Right ventricle myocardium superior (tissue), 1 donor: ENCODE data around the gene AAMDC. TPM values are rescaled to one million over a fixed set of nuclear protein-coding genes. Genes with fewer than 3 reads are reported as not detected.

Experiments
- ATAC-seq: fragments of 200-7000 bp; cut with Tn5 transposase; one replicate; pipeline ENCODE4 v1.9.1; 2020; ENCODE audit warnings: mild to moderate bottlenecking; ENCODE audit not compliant: poor library complexity
- DNase-seq: peaks from one replicate; pipeline ENCODE4 v3.0.0-alpha.2; 2020
- intact Hi-C: fragments of 100-400 bp; cut with DNase I; formaldehyde crosslinking; loops from one replicate; pipeline ENCODE4 v1.11.2; 2022
- long read RNA-seq: library from polyadenylated mRNA; unstranded; transcript quantifications from one replicate; pipeline ENCODE4 v2.0.0, GENCODE V29; 2021
- total RNA-seq: library from RNA; stranded (reverse); fragmentation: NEBNext Ultra II Directional; extraction: Animal tissue kit (Norgen Biotek cat#: 25700); gene quantifications from one replicate; pipeline ENCODE4 v1.2.1, GENCODE V29; 2021
- donor health status: DM: no; HTN: yes; CAD: no; lungs with severe emphysema.

AAMDC gene
- total RNA-seq, result 127 TPM
- long read RNA-seq, transcript AAMDC-206 (5 exons, 579 nt), result minor isoform, 12 of 51 reads
- long read RNA-seq, transcript AAMDC-202 (4 exons, 531 nt), result major isoform, 23 of 51 reads
- long read RNA-seq, partial matches to known transcripts, result 2 of 51 reads
- long read RNA-seq, other reads (novel, unspliced or antisense), result 14 of 51 reads

DNA sequence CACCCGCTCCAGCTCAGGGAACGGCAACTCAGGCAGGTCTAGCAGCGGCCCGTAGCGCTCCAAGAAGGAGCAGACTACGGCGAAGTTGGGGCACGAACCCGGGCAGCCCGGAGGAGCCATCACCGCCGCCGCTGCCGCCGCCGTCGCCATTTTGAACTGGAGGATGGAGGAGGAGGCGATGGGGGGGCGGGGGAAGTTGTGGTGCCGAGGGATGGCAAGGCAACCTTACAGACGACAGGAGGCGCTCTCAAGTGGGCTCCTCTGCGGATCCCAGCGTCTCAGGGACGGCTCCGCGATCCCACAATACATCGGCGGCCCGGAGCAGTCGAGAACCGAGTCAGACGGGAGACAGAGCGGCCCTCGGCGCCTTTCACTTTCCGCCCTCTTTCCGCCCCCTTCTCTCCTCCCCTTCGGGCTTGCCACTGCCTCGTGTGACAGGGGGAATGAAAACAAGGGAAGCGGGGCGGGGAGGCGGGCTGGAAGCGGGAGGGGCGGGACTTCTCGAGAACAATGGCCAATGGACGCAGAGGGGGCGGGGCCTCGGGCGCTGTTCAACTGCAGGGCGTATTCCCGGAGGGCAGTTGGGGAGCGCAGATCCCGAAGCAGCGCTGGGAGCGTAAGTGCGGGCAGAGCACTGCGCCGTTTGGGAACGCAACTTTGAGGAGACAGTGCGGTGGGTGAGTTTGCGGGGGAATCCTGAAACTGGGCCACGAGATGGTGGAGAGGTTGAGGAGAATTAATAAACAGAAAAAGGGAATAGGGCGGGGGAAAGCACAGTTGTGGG, at the start of gene AAMDC, which contains the start of gene RSF1:
AAMDC (plus strand) TSS at position 580 of the 784 bp plus-strand sequence. CDS start 21,353 bp downstream, outside the sequence.
RSF1 (minus strand) TSS at position 158 of the 784 bp plus-strand sequence; CDS start at position 150, 8 bp downstream.
- DNase-seq (peak; percentile 99), ATAC-seq (peak; percentile 92)
- intact Hi-C loops, result loop anchor here (10.0 kb wide), 1 partner anchor 186 kb away; the partner anchor contains the start of gene CLNS1A

DNA sequence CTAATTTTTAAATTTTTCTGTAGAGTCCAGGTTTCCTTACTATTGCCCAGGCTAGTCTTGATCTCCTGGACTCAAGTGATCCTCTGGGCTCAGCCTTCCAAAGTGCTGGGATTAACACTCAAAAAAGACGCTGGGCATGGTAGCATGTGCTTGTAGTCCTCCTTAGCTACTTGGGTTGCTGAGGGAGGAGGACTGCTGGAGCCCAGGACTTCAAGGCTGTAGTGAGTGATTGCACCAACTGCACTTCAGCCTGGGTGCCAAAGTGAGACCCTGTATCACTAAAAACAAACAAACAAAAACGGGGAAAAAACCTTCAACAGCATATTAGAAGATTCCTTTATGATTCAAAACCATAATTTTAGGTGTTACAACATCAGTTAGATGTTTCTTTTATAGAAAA, 45.0 kb upstream of the AAMDC start:
- intact Hi-C loops, result no loop called here
- DNase-seq (no peak), ATAC-seq (no peak)

DNA sequence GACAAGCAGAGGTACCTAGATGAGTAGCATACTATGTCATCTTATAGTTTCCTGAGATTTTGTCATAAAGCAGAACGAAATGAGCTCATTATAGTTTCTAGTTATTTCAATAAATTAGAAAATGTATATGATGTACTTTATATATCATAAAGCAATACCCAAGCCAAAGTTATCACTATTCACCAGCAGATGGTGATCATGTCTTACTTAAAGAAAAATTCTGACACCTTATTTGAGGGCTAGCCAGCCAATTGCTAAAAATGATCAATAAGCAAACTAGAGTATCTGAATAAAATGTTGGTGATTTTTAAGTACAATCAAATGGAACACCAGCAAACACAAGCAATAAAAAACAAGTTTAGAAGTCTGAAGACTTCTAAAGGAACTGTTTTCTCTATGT, 44.5 kb upstream of the AAMDC start:
- intact Hi-C loops, result no loop called here
- ATAC-seq (no peak), DNase-seq (no peak)

DNA sequence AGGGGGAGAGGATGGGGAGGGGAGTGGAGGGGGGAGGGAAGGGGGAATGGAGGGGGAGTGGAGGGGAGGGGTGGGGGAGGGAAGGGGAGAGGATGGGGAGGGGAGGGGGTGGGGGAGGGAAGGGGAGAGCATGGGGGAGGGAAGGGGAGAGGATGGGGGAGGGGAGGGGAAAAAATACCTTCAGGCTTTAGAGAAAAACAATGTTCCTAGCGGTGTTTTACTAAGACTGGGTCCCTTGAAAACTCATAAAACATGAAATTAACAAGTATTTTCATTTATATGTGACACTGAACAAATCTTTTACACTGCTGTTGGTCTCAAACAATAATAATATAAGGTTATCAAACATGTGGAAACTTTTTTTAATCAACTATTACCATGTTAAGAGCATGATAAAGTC, 42.8 kb upstream of the AAMDC start:
- ATAC-seq (no peak), DNase-seq (no peak)
- intact Hi-C loops, result no loop called here

DNA sequence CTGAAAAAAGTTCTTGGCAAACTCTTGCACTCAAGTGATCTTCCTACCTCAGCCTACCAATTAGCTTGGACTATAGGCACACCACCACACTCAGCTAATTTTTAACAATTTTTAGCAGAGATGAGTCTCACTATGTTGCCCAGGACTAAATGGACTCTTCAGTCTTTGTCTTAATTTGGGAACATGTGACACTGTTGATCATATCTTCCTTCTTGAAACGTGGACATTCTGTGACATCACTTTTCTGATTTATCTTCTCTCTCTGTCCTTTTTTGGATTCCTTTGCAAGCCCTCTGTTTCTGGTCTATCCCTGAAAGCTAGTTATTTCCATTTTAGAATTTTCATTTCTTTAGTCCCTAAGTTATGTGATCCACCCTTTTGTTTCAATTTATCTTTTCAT, 42.4 kb upstream of the AAMDC start:
- intact Hi-C loops, result no loop called here

DNA sequence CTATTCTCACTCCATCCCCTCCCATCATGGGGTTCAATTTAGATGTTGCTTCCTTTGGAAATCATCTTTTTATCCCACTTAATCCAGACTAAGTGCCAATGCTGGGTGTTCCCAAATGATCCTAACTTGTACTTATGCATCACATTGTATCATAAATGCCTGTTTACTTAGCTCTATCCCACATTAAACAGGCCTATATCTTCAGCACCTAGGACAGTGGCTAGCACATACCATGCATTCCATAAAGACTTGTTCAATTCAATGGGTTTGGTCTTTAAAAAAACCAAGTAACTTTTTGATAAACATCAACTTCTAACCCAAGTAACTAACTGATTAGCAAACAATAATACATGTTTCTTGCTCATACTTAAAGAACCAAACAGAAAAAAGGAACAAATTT, 41.0 kb upstream of the AAMDC start:
- intact Hi-C loops, result no loop called here
- ATAC-seq (no peak), DNase-seq (no peak)

More for the DNA sequence above, 42.4 kb upstream of the AAMDC start:
- no peak for DNase-seq
- ATAC-seq, result no peak

DNA sequence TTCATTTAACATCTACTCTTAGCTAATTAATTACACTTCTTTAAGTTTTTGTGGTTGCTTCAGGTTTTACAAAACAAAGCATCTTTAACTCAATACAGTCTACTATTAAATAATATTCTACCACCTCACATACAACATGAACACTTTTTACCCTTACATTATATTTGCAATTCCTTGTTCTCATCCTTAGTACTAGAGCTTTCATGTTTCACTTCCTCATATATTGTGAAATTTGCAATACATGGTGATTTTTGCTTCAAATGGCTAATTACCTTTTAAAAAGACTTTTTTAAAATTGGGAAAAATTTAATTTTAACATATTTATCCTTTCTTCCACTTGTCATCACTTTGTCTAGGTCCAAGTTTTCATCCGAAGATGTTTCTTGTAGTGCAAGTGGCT, 37.9 kb upstream of the AAMDC start:
- intact Hi-C loops, result no loop called here

DNA sequence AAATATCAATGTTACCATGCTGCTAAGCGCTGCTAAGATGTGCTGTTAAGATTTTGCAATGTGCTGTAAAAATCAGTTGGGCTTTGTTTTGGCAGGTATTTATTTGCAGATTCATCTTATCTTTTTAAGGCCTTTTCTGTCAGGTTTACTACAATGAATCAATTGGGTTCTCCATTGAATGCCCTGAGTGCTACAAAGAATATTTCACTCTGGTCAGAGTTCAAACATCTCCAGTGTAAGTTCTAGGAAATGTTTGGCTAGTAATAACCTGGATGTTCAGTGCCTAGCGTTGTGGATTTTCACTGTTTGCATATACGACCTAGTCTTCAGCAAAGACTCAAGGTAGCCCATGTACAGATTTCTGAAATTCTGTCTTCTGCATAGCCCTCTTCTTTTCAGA, 36.4 kb upstream of the AAMDC start:
- DNase-seq (no peak), ATAC-seq (no peak)
- intact Hi-C loops, result no loop called here

More for the DNA sequence above, 37.9 kb upstream of the AAMDC start:
- no peak for ATAC-seq
- DNase-seq, result no peak

DNA sequence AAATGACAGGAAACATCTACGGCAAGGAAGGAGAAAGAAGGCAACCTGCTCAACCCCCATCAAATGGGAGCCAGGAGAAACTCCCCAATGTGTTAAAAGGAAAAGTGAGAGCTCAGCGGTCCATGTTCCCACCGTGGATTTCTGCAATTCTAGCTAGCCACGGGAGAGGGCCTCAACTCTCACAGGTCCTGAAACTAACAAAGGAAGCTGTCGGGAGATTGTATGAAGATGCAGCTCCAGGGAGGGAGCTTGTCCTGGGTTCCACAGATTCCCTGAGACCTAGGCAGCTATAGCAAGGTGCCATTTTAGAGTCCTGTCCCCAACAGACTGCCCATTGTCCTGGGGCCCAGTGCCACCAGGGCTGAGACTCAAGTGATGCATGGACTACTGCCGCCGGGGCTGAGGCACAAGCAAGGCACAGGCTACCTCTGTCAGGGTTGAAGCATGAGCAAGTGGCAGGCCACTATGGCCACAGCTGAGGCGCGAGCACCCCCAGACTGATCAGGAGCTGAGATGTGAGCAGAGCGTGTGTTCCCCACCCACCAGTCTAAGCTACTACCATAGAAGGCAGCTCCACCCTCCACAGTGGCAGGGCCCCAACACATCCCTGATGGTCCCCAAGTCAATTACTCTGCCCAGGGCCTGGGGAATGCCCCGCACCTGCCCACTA, 31.7 kb upstream of the AAMDC start:
- peak; percentile 27 for ATAC-seq
- intact Hi-C loops, result no loop called here
- DNase-seq, result no peak

DNA sequence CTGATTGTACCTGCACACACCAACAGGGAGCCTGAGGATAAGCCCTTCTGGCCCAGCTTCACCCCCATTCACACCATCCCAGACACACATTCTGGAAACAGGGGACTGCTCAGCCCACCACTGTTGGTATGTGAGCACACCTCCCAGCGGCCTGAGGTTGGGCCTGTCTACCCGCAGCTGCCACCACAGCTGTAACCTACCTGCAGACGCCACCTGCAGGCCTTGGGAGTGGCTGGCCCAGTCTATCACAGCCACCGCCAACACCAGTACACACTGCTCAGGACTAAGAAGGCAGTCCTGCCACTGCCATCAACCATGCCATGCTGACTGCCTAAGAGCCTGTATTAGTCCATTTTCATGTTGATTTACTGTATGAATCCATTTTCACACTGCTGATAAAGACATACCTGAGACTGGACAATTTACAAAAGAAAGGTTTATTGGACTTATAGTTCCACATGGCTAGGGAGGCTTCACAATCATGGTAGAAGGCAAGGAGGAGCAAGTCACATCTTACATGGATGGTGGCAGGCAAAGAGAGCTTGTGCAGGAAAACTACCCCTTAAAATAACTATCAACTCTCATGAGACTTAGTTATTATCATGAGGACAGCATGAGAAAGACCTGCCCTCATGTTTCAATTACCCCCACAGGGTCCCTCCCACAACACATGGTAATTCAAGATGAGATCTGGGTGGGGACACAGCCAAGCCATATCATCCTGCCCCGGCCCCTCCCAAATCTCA, 31.0 kb upstream of the AAMDC start:
- DNase-seq, result no peak
- intact Hi-C loops, result no loop called here
- ATAC-seq, result no peak

DNA sequence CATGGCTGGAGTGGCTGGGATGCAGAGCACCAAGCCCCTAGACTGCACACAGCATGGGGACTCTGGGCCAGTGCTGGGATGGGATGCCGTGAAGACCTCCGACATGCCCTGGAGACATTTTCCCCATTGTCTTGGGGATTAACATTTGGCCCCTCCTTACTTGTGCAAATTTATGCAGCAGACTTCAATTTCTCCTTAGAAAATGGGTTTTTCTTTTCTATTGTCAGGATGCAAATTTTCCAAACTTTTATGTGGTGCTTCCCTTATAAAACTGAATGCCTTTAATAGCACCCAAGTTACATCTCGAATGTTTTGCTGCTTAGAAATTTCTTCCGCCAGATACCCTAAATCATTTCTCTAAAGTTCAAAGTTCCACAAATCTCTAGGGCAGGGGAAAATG, 29.6 kb upstream of the AAMDC start:
- intact Hi-C loops, result no loop called here
- no peak for ATAC-seq

DNA sequence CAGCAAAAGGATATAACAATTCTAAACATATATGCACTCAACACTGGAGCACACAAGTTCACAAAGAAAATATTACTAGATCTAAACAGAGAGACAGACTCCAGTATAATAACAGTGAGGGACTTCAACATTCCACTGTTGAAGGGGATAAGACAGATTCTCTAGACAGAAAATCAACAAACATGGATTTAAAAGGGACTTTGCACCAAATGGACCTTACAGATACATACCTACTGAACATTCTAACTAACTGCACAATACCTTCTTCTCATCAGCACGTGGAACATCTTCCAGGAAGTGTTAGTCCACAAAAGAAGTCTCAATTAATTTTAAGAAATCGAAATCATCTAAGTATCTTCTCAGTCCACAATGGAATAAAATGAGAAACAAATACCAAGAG, 27.0 kb upstream of the AAMDC start:
- no peak for DNase-seq
- intact Hi-C loops, result no loop called here
- no peak for ATAC-seq

More for the DNA sequence above, 29.6 kb upstream of the AAMDC start:
- DNase-seq, result no peak

DNA sequence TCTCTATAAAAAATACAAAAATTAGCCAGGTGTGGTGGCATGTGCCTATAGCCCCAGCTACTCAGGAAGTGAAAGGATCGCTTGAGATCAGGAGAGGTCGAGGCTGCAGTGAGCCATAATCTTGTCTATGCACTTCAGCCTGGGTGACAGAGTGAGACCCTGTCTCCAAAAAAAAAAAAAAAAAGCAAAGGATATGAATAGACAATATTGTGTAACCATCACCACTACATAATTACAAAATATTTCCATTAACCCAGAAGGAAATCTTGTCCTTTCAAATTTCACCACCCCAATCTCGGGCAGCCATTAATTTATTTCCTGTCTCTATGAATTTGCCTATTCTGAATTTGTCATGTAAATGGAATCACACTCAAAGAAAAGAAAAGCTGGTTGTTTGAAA, 21.6 kb upstream of the AAMDC start:
- peak; percentile 52 for ATAC-seq
- intact Hi-C loops, result no loop called here
- no peak for DNase-seq

DNA sequence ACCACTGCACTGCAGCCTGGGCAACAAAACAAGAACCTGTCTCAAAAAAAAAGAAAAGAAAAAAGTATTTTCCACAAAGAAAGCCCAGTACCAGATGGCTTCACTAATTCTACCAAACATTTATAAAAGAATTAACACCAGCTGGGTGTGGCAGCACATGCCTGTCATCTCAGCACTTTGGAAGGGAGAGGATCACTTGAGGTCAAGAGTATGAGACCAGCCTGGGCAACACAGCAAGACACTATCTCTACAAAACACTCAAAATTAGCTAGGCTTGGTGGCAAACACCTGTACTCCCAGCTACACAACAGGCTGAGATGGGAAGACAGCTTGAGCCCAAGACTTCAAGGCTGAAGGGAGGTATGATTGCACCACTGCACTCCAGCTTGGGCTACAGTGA, 20.5 kb upstream of the AAMDC start:
- intact Hi-C loops, result no loop called here
- DNase-seq (no peak), ATAC-seq (peak; percentile 34)

DNA sequence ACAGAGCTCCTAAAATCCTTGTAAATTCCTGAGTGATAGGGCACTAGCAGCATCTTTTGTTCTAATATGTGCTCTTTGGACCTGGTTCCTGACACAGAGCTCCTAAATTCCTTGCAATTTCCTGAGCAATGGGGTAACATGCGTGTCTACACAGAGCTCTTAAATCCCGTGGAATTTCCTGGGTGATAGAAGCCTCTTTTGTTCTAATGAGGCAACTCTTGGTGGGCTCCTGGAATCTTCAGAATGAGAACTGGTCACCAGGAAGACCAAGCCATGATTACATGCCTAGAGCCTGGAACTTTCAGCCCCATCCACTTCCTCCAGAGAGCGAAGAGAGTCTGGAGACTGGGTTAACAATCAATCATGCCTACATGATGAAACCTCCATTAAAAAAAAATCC, 19.5 kb upstream of the AAMDC start:
- DNase-seq (no peak), ATAC-seq (no peak)
- intact Hi-C loops, result no loop called here

DNA sequence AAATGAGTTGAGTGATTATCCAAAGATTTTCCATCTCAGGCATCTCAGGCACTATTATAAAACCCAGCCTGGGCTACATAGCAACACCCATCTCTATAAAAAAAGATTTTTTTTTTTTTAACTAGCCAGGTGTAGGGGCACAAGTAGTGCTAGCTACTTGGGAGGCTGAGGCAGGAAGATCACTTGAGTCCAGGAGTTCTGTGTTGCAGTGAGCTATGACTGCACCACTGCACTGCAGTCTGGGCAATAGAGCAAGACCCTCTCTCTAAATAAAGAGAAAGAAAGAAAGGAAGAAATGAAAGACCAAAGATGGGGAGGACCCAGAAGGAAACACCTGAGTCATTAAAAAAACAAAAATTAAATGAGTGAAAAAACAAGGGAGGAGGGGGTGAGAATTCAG, 14.5 kb upstream of the AAMDC start:
- intact Hi-C loops, result no loop called here
- DNase-seq (no peak), ATAC-seq (no peak)

DNA sequence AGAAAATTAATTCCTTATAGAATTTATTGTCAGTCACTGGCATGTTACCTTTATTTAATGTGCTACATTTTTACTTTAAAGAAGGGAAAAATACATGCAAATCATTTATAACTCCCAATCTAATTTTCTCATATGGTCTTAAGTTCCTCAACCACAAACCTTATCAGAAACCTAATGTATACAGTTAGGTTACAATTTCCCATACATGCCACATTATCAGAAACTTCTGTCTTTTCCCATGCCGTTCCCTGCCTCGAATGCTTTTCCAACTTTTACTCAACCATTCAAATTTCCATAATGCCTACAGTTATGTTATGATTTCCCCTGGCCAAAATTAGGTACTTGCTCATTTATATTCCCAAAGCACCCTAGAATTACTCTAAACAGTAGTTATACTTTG, 14.0 kb upstream of the AAMDC start:
- DNase-seq (no peak), ATAC-seq (no peak)
- intact Hi-C loops, result no loop called here

DNA sequence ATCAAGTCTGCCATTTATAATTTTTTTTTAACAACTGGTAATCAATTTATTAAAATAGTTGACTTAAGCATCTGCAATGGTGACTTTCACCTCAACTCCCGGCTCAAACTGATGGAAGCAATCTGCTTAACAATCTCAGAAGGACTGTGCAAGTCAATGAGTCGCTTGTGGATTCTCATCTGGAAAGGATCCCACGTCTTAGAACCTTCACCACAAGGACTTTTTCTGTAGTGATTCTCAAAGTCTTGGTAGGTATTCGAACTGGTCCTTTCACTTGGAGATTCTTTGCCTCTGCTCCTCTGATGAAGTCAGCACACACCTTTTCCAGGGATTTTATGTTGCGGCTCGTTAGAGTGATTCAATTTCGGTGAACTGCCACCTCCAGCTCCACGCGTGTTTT, 7.7 kb upstream of the AAMDC start:
- intact Hi-C loops, result no loop called here

DNA sequence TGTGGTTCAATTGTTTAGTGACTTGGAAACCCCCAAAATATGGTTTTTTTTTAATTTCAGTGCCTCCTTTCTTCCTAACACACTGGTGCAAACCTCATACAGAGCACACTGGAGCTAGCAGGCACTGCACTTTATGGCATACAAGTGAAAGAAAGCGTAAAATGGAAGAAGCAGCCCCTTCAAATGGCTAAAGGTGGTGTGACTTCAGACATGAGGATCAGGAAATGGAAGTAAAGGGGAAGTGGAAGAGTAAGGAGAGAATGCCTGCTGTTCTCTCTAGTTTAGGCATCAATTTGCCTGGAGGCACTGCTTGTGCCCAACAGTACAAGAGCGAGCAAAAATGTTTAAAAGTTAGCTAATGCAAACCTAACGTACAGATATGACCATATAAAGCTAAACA, 6.1 kb upstream of the AAMDC start:
- ATAC-seq (no peak), DNase-seq (no peak)
- intact Hi-C loops, result no loop called here

More for the DNA sequence above, 7.7 kb upstream of the AAMDC start:
- no peak for ATAC-seq
- no peak for DNase-seq
